H9 (cell line): Measurements from ENCODE around the gene BCL6. TPM values are rescaled to one million over a fixed set of nuclear protein-coding genes. Genes with fewer than 3 reads are reported as not detected.

Source experiments
- DNase-seq: peaks from one replicate; pipeline ENCODE4 v3.0.0-alpha.2; 2017
- H2AFZ ChIP-seq: one replicate; pipeline ENCODE4 v1.6.1; 2013; ENCODE audit warnings: mild to moderate bottlenecking, low read length, control low read depth, moderate library complexity
- H2AK5ac ChIP-seq: 2 replicates; pipeline ENCODE4 v1.6.1; 2013; ENCODE audit warnings: low read length, control low read depth, mixed read lengths; ENCODE audit not compliant: insufficient read length
- H2BK120ac ChIP-seq: one replicate; pipeline ENCODE4 v1.6.1; 2013; ENCODE audit warnings: low read depth, mild to moderate bottlenecking, low read length, control low read depth, inconsistent platforms; ENCODE audit not compliant: poor library complexity, severe bottlenecking
- H2BK12ac ChIP-seq: 2 replicates; pipeline ENCODE4 v1.6.1; 2013; ENCODE audit warnings: low read length, control low read depth, mixed read lengths, low read depth; ENCODE audit not compliant: insufficient read length
- H2BK15ac ChIP-seq: 2 replicates; pipeline ENCODE4 v1.6.1; 2013; ENCODE audit warnings: low read depth, low read length, control low read depth
- H2BK20ac ChIP-seq: one replicate; pipeline ENCODE4 v1.6.1; 2013; ENCODE audit warnings: low read depth, mild to moderate bottlenecking, low read length, control low read depth, inconsistent platforms; ENCODE audit not compliant: poor library complexity, severe bottlenecking
- H2BK5ac ChIP-seq: 2 replicates; pipeline ENCODE4 v1.6.1; 2013; ENCODE audit warnings: low read length, control low read depth, mixed read lengths; ENCODE audit not compliant: insufficient read length
- H3K14ac ChIP-seq: 2 replicates; pipeline ENCODE4 v1.6.1; 2013; ENCODE audit warnings: low read length, control low read depth; ENCODE audit not compliant: insufficient read depth
- H3K18ac ChIP-seq: 2 replicates; pipeline ENCODE4 v1.6.1; 2013; ENCODE audit warnings: low read depth, mild to moderate bottlenecking, mixed read lengths, low read length, control low read depth; ENCODE audit not compliant: insufficient read length
- H3K23ac ChIP-seq: 2 replicates; pipeline ENCODE4 v1.6.1; 2013; ENCODE audit warnings: low read length, control low read depth, mixed read lengths, low read depth; ENCODE audit not compliant: insufficient read length
- H3K23me2 ChIP-seq: 2 replicates; pipeline ENCODE4 v1.6.1; 2013; ENCODE audit warnings: low read depth, mild to moderate bottlenecking, mixed read lengths, low read length, control low read depth; ENCODE audit not compliant: insufficient read length, poor library complexity, severe bottlenecking
- H3K27ac ChIP-seq: 2 replicates; pipeline ENCODE4 v1.5.1; 2013; ENCODE audit warnings: low read length, control low read depth, mixed read lengths, low read depth; ENCODE audit not compliant: insufficient read length
- H3K27me3 ChIP-seq: 2 replicates; pipeline ENCODE4 v1.6.1; 2013; ENCODE audit warnings: low read length, control low read depth, inconsistent platforms; ENCODE audit not compliant: insufficient read depth
- H3K4ac ChIP-seq: 2 replicates; pipeline ENCODE4 v1.6.1; 2013; ENCODE audit warnings: low read depth, mild to moderate bottlenecking, control low read depth, inconsistent platforms, low read length, moderate library complexity
- H3K4me1 ChIP-seq: 2 replicates; pipeline ENCODE4 v1.6.1; 2013; ENCODE audit warnings: low read length, control low read depth, inconsistent platforms; ENCODE audit not compliant: insufficient read depth
- H3K4me2 ChIP-seq: 2 replicates; pipeline ENCODE4 v1.6.1; 2013; ENCODE audit warnings: low read length, control low read depth, mixed read lengths; ENCODE audit not compliant: insufficient read length, insufficient read depth
- H3K56ac ChIP-seq: 2 replicates; pipeline ENCODE4 v1.6.1; 2013; ENCODE audit warnings: low read depth, mild to moderate bottlenecking, mixed read lengths, low read length, control low read depth; ENCODE audit not compliant: insufficient read length
- H3K79me1 ChIP-seq: 2 replicates; pipeline ENCODE4 v1.6.1; 2013; ENCODE audit warnings: low read depth, mild to moderate bottlenecking, moderate library complexity, low read length, control low read depth, inconsistent platforms; ENCODE audit not compliant: insufficient read depth, poor library complexity, severe bottlenecking
- H3K79me2 ChIP-seq: 2 replicates; pipeline ENCODE4 v1.6.1; 2013; ENCODE audit warnings: low read length, control low read depth, inconsistent platforms; ENCODE audit not compliant: insufficient read depth
- H3K9ac ChIP-seq: 2 replicates; pipeline ENCODE4 v1.6.1; 2013; ENCODE audit warnings: low read length, control low read depth, mixed read lengths; ENCODE audit not compliant: insufficient read length; ENCODE audit errors: extremely low read depth
- H3K9me3 ChIP-seq: one replicate; pipeline ENCODE4 v1.6.1; 2013; ENCODE audit warnings: low read depth, low read length, inconsistent platforms; ENCODE audit not compliant: control insufficient read depth
- H3T11ph ChIP-seq: one replicate; pipeline ENCODE4 v1.6.1; 2013; ENCODE audit warnings: mild to moderate bottlenecking, low read length, control low read depth, inconsistent platforms
- H4K20me1 ChIP-seq: one replicate; pipeline ENCODE4 v1.6.1; 2013; ENCODE audit not compliant: control insufficient read depth, insufficient read length, insufficient read depth
- H4K5ac ChIP-seq: 2 replicates; pipeline ENCODE4 v1.6.1; 2013; ENCODE audit warnings: low read depth, mild to moderate bottlenecking, mixed read lengths, low read length, control low read depth; ENCODE audit not compliant: insufficient read length
- H4K8ac ChIP-seq: replicated peaks from 2 replicates; pipeline ENCODE4 v1.6.1; 2013; ENCODE audit warnings: low read length, control low read depth, mixed read lengths, low read depth; ENCODE audit not compliant: insufficient read length
- H4K91ac ChIP-seq: 2 replicates; pipeline ENCODE4 v1.6.1; 2013; ENCODE audit warnings: low read depth, mild to moderate bottlenecking, moderate library complexity, mixed read lengths, low read length, control low read depth; ENCODE audit not compliant: insufficient read length
- H3K27ac Mint-ChIP-seq, 3 experiments: 2 replicates in 2 of 3; 3 replicates in 1 of 3; pipeline ENCODE4 v1.8.0; 2020 to 2021; ENCODE audit warnings: mixed read lengths in 3 of 3, mild to moderate bottlenecking in 1 of 3, moderate library complexity in 1 of 3
- H3K27me3 Mint-ChIP-seq: 2 replicates; pipeline ENCODE4 v1.8.0; 2021; ENCODE audit warnings: low read depth, mild to moderate bottlenecking, moderate library complexity, mixed read lengths
- H3K36me3 Mint-ChIP-seq, 3 experiments: 2 replicates in 2 of 3; 3 replicates in 1 of 3; pipeline ENCODE4 v1.8.0; 2020 to 2021; ENCODE audit warnings: low read depth in 3 of 3, mixed read lengths in 3 of 3; ENCODE audit not compliant: insufficient read depth in 1 of 3
- H3K4me1 Mint-ChIP-seq, 2 experiments: 2 replicates each; pipeline ENCODE4 v1.8.0; 2020; ENCODE audit warnings: mixed read lengths in 2 of 2
- H3K4me3 Mint-ChIP-seq, 2 experiments: 2 replicates in 1 of 2; 3 replicates in 1 of 2; pipeline ENCODE4 v1.8.0; 2020 to 2021; ENCODE audit warnings: mild to moderate bottlenecking in 2 of 2, mixed read lengths in 2 of 2, moderate library complexity in 1 of 2
- H3K9me3 Mint-ChIP-seq, 2 experiments: 2 replicates in 1 of 2; 3 replicates in 1 of 2; pipeline ENCODE4 v1.8.0; 2020; ENCODE audit warnings: mild to moderate bottlenecking in 2 of 2, mixed read lengths in 2 of 2, moderate library complexity in 1 of 2
- CTCF ChIP-seq: fragments of 200-600 bp; sonication (generic); conservative IDR thresholded peaks from 3 replicates; pipeline ENCODE4 v1.8.0; 2021; ENCODE audit warnings: antibody characterized with exemption, mild to moderate bottlenecking
- WGBS: extraction: QIAGEN DNeasy Blood & Tissue Kit; methylation state at CpG from one replicate; pipeline ENCODE4 v1.1.7; 2013; ENCODE audit warnings: missing lambda C conversion rate, low lambda C conversion rate, mixed read lengths; ENCODE audit not compliant: insufficient read length; ENCODE audit errors: extremely low coverage; 5-methylcytosine and 5-hydroxymethylcytosine counted together
- total RNA-seq: library from RNA; stranded (reverse); gene quantifications from 2 replicates; pipeline ENCODE4 v1.2.1, GENCODE V29; 2021

BCL6 gene
- total RNA-seq, 1 experiment from 2014 or later: 3.4 TPM

GRCh38 chr3:187677604-187678003, 67.7 kb downstream of the BCL6 start:
- Mint-ChIP-seq H3K27ac (no peak overlapping the region), H3K36me3 (no peaks in the 10 kb centered on the region), H3K27me3 (peaks cover 29% of the 10 kb centered on the region), H3K4me3 (no peak overlapping the region), H3K4me1 (peaks cover 10 to 15% of the 10 kb centered on the region in 2 experiments), H3K9me3 (no peaks in the 10 kb centered on the region)
- TF ChIP-seq CTCF: no peak
- Histone ChIP-seq H3K9me3 (no peaks in the 10 kb centered on the region), H4K5ac (no peak overlapping the region), H3K27ac (no peak overlapping the region), H2BK12ac (no peak overlapping the region), H2BK15ac (no peak overlapping the region), H3K9ac (no peak overlapping the region), H3K27me3 (no peaks in the 10 kb centered on the region; the same call in 1 of the 2 replicates), H2BK5ac (no peak overlapping the region), H3K79me1 (no peaks in the 10 kb centered on the region), H3K14ac (no peak overlapping the region), H2AK5ac (no peak overlapping the region), H2BK120ac (no peak overlapping the region), H4K8ac (no peak overlapping the region), H3K4ac (no peak overlapping the region), H3K23me2 (no peaks in the 10 kb centered on the region), H4K91ac (no peak overlapping the region), H3K4me2 (no peak overlapping the region), H3K4me1 (no peaks in the 10 kb centered on the region), H2BK20ac (no peak overlapping the region), H3K56ac (no peak overlapping the region), H2AFZ (no peak overlapping the region), H3K79me2 (no peaks in the 10 kb centered on the region), H3K18ac (no peak overlapping the region), H3K23ac (no peak overlapping the region), H3T11ph (no peak overlapping the region), H4K20me1 (no peaks in the 10 kb centered on the region)
- no peak for DNase-seq
- WGBS: no CpG with 5 or more reads among the region's 1 CpG
